Amniotic stem cell (primary cell): ENCODE data around the gene TRIM32.
"Not testable (repeated sequence)": the region's sequence is repeated elsewhere in the genome, so short reads cannot be mapped to it uniquely, and the experiment has no call there.

Experiments
- DNase-seq: peaks from one replicate; lab custom pipeline; 2025; lab: John Stamatoyannopoulos, UW

Gene TRIM32

DNA sequence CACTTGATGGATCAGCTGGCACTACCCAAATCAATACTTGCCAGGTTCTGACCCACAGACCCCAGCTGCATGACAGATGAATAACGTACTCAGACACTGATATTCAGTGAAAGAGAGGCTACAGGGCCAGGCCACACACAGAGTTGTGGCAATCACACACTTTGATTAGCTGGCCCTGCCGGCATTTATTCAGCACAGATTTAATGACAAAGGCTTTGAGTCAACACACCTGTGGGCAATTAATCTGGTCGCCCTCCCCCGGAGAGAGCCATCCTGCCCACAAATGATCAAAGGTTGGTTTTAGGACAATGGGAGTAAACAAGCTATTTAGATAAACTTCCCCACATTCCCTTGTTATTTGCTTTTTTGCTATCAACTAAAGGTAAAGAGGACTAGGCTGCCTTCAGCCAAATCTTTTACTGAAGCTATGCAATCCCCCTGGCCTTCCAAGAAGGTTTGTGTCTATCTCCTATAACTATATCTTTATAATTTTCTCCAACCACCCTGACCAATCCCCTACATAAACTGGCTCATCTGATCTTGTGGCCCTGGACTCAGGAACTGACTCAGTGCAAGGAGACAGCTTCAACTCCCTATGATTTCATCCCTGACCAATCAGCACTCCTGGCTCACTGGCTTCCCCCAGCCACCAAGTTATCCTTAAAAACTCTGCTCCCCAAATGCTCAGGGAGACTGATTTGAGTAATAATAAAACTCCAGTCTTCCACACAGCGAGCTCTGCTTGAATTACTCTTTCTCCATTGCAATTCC lies 12.7 kb upstream of the TRIM32 start:
- no peak for DNase-seq

DNA sequence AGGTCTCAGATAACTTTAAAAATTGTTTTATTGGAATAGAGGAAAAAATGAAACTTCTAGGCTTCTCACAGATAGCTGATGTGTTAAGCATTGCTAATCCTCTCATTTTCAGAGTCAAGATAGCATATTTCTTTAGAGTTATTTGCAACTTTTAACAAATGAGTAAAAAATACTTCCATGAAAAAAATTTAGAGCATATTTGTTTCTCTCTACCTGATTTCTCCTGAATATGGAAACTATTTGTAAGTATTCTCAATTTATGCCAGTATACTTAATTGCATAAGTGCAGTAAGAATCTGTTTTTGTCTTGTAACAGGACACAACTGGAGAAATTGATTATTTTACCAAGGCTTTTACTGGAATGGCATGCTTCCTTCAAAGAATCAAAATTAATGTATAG lies 3.6 kb upstream of the TRIM32 start:
- DNase-seq = no peak

DNA sequence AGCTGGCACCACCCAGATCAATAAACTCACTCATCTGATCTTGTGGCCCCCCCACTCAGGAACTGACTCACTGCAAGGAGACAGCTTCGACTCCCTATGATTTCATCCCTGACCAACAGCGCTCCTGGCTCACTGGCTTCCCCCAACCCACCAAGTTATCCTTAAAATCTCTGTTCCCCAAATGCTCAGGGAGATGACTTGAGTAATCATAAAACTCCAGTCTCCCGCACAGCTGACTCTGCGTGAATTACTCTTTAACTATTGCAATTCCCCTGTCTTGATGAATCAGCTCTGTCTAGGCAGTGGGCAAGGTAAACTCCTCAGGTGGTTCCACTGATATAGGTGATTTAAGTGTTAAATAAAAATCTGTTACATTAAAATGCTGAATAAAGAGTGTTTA lies 1.9 kb upstream of the TRIM32 start:
- no peak for DNase-seq

DNA sequence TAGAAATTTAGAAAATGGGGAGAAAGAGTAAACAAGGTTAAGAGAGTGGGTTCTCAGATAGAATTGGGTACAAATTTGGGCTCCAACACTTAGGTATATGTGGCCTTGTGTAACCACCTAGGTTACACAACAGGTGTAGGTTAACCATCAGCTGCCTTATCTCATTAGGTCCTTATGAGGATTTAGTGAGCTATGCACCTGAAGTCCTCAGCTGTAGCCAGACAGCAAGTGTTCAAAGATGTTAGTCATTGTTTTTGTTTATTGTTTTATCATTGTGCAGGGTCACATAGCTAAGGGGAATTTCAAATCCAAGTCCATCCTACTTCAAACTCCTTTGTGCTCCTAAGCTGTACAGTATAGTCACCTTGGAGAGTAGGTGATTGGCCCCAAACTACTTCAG lies 970 bp upstream of the TRIM32 start:
- DNase-seq = no peak

DNA sequence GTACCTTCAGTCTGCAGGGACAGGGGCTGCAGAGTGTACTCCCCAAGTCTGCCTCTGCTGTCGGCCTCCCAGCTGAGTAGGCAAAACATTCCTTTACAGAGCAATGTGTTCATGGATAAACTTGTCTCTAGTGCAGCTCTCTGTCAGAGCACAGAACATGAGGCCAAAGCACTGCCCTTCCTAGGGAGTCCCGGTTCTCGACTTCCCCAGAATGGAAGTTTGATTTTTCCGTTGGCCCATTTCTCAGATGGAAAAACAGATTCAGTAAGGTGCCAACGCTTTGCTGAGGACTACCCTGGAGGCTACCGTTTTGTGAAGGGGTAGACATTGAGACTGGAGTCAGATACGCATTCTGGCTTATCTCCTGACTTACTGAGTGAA lies 422 bp upstream of the TRIM32 start:
- DNase-seq = no peak

DNA sequence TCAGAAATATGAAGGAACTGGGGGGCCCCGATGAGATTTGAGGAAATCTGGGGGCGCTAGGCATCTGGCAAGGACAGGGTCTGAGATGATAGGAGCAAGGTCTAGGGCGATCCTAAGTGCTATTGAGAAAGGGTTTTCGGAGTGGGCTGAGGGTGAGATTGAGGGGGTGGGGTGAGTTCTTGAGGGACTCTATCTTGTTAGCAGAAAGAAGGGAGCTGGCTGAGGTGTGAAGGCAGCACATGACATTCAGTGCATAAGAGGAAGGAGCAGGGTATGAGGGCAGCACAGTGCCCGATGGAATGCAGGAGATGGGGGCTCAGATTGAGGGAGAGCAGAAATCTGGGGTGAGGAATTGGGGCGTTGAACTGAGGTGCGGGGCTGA lies 640 bp downstream of the TRIM32 start:
- DNase-seq = no peak

DNA sequence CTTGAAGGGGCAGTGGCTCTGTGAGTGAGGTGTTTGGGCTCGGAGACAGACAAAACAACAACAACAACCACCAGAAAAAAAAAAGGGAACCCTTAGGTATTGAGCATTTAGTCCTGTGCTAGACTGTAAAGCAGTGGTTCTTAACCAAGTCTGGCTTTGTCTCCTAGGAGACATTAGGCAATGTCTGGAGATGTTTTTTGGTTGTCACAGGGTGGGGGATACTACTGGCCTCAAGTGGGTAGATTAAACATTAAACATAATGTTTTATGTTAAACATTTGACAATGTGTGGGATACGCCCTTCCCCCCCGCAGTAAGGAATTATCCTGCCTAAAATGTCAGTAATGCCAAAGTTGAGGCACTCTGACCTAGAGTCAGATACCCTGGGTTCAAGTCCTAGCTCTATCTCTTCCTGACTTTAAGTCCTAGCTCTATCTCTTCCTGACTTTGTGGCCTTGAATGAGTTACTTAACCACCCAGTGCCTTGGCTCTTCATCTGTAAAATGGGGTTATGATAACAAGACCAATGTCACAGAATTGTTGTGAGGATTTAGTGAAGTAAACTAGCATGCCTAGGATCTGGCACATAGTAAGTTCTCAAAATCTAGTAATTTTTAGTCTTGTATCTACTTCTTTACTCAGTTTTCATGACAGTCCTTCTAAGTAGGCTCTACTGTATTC lies 1.8 kb downstream of the TRIM32 start:
- DNase-seq = no peak

DNA sequence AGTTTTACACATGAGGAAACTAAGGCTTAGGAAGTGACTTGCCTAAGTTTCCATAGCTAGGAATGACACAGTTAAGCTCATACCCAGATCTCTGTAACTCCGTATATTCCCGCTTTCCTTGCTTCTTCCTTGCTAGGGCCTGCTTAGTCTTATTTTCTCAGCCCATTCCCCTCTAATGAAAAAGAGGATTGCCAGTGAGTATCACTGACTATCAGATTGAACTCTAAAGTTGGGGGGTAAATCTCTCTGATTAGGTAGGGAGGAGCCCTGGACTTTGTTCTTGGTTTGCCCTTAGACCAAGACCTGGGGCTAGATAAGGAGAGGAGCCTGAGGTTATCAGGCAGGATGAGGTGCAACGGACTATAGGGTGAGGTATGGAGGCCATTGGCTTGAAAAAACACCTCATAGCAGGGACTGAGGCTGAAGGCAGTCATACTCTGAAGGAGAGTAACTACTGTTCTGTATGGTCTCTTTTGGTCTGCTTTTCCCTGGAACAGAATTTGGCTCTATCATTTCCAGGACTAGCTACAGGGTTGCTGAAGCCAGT lies 2.5 kb downstream of the TRIM32 start:
- no peak for DNase-seq

DNA sequence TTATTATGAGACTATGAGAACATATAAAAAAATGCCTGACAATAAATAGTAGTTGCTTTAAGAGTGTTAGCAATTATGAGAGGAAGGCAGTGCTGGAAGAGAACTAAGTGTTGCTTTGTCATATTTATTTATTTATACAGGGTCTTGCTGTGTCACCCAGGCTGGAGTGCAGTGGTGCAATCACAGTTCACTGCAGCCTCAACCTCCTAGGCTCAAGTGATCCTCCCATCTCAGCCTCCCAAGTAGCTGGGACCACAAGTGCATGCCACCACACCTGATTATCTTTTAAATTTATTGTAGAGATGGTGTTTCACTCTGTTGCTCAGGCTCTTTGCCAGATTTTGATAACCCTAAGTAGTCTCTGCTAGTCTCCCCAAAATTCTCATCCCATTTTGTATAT lies 3.7 kb downstream of the TRIM32 start:
- not testable (repeated sequence) for DNase-seq

DNA sequence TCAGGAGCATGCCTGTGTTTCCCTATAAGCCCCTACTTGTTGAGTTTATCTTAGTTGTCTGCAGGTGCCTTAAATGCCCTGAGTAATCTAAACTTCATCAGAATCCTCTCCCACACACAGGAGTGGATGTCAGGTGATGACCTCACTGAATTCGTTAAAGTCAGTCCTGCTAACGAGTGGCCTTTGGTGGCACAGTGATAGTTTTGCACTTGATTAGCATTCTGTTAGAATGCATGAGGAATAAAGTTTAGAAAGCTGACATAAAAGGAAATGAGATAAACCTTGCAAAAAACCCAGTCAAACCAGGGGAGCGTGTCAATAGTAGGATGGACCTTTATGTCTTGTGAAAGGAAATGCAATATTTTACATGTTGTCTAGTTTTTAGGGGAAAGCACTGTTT lies 4.5 kb downstream of the TRIM32 start:
- no peak for DNase-seq

DNA sequence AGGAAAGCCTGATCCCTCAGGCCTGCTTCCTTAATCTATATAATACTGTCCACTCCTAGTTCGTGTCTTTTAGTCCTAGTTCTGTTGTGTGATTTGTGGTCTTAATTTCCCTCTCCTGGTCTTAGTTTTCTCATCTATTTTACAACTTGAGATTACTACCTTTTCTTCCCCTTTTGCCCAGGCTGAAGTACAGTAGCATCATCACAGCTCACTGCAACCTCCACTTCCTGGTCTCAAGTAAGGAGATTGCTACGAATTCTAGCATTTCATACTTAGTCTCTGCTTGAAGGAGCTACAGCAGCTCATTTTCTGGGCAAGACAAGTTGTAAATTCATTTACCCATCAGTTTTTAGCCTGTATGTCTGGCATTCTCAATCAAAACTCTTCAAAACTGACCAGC lies 5.5 kb downstream of the TRIM32 start:
- no peak for DNase-seq

DNA sequence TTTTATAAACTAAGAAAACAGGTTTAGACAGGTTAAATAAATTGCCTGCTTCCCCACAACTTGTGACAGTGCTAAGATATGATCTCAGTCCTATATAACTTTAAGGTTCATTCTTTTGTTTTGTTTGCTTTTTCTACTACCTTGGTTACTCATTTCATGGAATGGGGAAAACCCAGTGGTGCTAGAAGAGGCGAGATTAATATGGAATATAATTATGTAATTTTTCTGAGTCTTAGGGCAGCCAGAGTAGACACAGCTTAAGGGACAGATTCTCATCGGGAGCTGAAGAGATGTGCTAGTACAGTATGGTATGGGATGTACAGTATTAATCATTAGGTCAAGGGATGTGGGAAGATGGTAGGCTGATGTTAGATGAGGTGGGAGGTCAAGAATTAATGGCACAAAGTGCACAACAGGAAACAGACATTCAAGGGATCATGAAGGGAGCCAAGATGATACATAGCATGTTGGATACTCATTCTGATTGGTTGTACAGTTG lies 6.2 kb downstream of the TRIM32 start:
- no peak for DNase-seq

DNA sequence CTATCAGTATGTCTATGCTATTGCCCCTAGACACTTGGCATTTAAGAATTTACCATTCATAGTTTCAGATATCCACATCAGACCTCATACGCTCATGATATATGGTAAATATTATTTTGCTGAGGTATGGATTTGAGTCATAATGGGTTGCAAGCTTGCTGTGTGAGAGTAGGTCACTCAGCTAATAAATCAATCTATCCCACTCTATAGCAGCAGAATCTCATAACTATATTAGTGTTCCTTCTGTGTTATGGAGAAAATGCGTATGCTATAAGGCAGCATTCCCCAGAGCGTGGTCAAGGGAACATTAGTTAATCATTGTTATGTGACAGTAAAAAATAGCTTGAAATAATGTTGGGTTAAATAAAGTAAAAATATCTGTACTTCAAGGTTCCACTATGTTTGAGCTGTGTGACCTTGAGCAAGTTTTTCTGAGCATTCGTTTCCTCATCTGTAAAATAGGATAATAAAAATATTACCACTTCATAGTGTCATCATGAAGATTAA lies 7.7 kb downstream of the TRIM32 start:
- DNase-seq = no peak

DNA sequence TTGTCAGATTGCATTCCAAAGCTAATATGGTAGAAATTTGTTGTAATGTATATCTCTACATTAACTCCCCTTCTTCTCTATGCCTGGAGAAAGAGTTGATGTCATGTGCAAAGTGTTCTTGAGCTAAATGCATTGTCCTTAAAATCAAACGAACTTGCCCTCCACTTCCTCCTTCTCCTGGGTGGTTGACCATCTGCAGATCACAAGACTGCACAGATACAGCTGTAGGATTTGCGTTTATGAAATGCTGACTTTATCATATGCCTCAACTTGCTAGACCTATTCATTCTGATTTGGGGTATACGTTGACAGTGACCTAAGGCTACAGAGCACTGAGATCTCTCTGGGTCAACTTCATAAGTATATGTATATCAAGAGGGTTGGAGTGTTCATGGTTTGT lies 8.3 kb downstream of the TRIM32 start:
- no peak for DNase-seq

DNA sequence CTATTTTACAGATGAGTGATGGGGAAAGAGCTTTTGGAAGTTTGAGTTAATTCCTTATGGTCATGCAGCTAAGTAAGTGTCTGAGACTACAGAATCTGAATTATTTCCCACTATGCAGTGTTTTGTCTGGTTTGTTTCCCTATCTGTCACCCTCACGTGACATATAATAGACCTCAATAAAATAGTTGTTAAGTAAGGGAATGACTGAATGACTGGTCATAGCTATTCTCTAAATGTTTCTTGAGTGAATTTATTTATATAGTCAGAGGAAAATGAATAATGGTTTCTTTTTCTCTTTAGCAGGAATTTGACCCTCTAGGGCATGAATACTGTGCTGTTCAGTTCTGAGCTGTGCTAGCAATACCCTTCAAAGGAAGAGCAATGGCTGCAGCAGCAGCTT lies 10.3 kb downstream of the TRIM32 start:
- peak; percentile 45 for DNase-seq

DNA sequence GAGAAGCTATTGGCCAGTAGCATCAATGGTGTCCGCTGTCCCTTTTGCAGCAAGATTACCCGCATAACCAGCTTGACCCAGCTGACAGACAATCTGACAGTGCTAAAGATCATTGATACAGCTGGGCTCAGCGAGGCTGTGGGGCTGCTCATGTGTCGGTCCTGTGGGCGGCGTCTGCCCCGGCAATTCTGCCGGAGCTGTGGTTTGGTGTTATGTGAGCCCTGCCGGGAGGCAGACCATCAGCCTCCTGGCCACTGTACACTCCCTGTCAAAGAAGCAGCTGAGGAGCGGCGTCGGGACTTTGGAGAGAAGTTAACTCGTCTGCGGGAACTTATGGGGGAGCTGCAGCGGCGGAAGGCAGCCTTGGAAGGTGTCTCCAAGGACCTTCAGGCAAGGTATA lies 10.8 kb downstream of the TRIM32 start:
- no peak for DNase-seq

DNA sequence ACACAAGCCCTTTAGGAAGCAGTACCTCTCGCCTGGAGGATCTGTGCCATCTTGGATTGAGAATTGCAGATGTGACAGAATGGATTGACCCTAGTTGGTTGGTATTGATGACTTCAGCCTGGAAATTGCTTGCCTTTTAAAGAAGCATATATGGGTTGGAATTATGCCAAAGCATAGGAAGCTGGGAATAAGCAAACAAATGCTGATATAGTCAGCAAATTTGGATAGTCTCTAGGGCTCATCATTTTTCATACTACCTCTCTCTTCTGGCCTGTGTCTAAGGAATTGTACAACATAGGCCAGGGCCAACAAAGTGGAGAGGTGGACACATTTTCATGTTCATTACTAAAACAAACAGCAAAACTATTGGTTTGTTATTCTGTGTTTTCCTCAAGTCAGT lies 13.2 kb downstream of the TRIM32 start:
- DNase-seq = no peak

DNA sequence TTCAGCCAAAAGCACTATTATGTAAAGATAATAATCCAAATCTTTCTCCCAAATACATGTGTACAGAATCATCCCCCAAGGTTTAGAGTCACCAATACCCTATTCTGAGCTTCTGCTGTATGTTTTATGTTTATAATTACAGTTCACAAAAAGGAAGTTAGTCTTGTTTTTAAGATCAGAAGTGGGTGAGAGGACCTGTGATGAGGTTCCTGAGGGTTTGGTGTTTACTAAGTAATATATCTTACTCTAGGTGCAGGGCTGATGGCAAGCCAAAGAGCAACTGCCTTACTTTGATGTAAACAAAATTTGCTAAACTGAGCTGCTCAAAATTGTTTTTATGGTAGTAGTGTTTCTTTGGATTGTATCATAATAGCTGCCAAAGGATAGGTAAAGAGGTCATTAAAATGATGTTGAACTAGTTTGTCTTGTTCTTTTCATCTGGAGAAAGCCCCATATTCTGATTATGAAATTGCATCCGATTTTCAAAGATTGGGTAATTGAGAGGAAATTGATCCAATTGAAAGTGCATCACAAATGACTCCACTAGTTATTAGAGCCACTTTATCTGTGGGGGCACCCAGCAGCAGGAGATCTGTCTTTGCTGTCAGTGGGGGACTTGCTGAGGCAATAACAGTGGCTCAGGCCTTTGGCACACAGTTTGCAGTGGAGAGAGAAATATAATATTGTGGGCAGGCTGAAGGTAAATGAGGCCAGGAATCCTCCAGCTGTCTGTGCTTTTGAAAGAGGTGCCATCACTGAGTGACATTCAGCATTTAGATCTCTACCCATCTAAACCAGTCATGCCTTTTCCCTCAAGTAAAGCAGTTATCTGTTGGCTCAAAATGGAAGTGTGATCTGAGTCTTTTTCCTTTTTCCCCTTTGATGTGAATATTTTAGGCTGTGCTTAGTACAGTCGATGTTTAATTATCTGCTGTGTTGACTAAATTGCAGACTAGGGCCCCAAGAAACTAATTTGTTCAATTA lies 14.1 kb downstream of the TRIM32 start:
- no peak for DNase-seq

DNA sequence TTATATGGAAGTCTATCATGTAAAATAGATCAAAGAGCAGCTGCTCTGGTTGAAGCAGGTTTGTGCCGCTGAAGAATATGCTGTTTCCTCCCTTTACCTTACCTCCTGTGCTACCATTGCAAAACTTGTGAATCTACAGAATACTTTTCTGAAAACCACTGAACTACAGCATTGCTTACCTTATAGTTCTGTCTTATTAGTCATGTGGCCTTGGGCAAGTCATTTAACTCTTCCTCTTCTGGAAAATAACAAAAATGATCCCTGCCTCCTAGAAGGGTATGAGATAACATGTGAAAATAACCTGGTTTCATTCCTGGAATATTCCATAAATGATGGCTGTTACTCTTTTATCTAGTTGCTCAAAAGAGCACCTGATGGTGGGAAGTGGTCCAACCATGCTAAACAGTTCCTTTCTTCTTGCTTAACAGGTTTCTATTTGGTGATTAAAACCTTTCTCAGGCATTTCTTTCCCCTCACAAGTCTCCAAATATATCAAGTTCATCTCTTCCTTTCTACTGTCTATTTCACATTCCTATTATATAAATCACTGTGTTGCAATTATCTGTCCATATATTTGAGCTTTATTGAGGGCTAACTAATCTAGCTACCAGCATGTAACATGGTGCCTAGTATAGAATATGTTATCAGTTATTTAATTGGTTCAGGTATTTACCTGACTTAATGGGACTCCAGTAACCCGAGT lies 15.0 kb downstream of the TRIM32 start:
- no peak for DNase-seq

DNA sequence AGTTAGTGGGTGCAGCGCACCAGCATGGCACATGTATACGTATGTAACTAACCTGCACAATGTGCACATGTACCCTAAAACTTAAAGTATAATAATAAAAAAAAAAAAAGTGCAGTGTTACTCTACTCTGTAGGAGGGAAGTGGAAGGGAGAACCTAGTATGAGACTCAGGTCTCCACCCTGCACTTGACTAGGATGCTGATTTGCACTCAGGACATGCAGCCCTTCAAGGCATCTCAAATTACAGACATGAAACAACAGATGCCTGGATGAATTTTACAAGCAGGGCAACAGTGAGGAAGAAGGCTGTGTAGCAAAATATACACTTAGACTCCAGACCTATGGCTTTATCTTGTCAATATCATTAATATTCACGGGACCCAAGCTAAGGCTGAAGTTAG lies 16.5 kb downstream of the TRIM32 start:
- no peak for DNase-seq

DNA sequence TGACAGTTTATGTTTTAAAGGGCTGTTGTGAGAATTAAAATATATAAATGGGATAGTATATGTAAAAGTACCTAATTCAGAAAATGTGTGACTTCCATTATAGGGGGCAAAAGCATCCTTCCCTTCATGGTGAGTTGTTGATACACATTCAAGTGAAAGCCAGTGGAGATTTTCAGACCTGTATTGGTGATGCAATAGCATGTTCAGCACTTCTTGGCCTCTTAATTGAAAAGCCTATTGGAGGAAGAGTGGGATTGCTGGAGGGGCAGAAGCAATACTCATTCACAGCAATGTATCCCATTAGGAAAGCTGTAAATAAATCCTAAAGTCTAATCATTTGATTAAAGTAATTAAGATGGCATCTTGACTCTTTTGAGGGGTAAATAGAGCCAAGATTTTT lies 17.4 kb downstream of the TRIM32 start:
- no peak for DNase-seq
